ENCODE measurements around the gene PMPCA.

The PMPCA gene

DNA sequence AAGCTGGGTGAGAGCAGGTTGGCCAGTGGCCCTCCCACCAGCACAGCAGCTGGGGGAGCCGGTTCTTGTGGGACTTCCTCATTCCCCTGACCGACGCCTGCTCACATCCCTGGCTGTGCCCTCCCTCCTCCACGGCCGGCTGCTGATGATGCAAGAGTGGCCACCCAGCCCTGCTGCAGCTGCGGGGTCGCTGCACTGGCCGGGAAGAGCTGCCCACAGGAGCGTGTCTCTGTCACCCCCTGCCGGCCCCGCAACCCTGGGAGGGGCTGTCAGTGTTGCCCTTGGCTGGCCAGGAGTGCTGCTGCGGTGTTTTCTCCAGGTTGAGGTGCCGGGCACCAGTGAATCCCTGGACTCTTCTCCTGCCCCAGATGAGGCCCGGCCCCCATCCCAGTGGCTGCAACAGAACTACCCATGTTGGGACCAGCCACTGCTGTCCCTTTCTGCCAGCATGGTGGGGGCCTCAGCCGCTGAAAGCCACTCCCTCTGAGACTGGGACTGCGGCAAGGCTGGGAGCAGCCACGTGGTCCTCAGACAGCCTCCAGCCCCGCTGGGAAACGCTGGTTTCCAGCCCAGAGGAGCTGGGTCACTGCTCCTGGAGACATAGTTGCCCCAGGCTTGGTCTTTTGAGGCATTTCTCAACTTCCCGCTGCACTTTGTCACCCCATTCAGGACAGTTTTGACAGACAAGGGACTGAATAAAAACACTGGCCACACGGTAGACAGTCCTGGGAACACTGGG lies 37.7 kb upstream of the PMPCA start:
- no peaks in the 10 kb centered on the region for H3K4me1 ChIP-seq (ENCODE audit: insufficient read depth, low read length, poor library complexity, severe bottlenecking)
- H3K4me3 ChIP-seq (ENCODE audit: low read length, poor library complexity, severe bottlenecking), result no peak overlapping the region
- no peaks in the 10 kb centered on the region for H3K27me3 ChIP-seq (ENCODE audit: insufficient read depth, low read length, poor library complexity, severe bottlenecking)
- no peaks in the 10 kb centered on the region for H4K20me1 ChIP-seq (ENCODE audit: insufficient read depth, low read length, poor library complexity, severe bottlenecking)
- H3K79me2 ChIP-seq (ENCODE audit: insufficient read depth, low read length), result no peaks in the 10 kb centered on the region
- H3K36me3 ChIP-seq (ENCODE audit: insufficient read depth, low read length), result no peaks in the 10 kb centered on the region
- no peaks in the 10 kb centered on the region for H3K9me3 ChIP-seq (ENCODE audit: insufficient read depth, low read depth, low read length)
- H3K9ac ChIP-seq (ENCODE audit: low read depth, low read length, poor library complexity, severe bottlenecking), result no peak overlapping the region
- no peak overlapping the region for H2AFZ ChIP-seq (ENCODE audit: low read length)
- no peak for TF ChIP-seq EZH2phosphoT487 (IDR thresholded peaks at IDR 0.05; ENCODE audit: borderline replicate concordance)
- TF ChIP-seq, protein P1, sequence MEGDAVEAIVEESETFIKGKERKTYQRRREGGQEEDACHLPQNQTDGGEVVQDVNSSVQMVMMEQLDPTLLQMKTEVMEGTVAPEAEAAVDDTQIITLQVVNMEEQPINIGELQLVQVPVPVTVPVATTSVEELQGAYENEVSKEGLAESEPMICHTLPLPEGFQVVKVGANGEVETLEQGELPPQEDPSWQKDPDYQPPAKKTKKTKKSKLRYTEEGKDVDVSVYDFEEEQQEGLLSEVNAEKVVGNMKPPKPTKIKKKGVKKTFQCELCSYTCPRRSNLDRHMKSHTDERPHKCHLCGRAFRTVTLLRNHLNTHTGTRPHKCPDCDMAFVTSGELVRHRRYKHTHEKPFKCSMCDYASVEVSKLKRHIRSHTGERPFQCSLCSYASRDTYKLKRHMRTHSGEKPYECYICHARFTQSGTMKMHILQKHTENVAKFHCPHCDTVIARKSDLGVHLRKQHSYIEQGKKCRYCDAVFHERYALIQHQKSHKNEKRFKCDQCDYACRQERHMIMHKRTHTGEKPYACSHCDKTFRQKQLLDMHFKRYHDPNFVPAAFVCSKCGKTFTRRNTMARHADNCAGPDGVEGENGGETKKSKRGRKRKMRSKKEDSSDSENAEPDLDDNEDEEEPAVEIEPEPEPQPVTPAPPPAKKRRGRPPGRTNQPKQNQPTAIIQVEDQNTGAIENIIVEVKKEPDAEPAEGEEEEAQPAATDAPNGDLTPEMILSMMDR (conservative IDR thresholded peaks at IDR 0.05; ENCODE audit: low read length), result no peak
- H3K4me2 ChIP-seq (ENCODE audit: low read depth, low read length, poor library complexity, severe bottlenecking), result no peak overlapping the region
- H3F3A ChIP-seq (ENCODE audit: low read depth), result no peaks in the 10 kb centered on the region
- no peaks in the 10 kb centered on the region for H3K9me2 ChIP-seq (replicated peaks; ENCODE audit: low read depth, low read length)

DNA sequence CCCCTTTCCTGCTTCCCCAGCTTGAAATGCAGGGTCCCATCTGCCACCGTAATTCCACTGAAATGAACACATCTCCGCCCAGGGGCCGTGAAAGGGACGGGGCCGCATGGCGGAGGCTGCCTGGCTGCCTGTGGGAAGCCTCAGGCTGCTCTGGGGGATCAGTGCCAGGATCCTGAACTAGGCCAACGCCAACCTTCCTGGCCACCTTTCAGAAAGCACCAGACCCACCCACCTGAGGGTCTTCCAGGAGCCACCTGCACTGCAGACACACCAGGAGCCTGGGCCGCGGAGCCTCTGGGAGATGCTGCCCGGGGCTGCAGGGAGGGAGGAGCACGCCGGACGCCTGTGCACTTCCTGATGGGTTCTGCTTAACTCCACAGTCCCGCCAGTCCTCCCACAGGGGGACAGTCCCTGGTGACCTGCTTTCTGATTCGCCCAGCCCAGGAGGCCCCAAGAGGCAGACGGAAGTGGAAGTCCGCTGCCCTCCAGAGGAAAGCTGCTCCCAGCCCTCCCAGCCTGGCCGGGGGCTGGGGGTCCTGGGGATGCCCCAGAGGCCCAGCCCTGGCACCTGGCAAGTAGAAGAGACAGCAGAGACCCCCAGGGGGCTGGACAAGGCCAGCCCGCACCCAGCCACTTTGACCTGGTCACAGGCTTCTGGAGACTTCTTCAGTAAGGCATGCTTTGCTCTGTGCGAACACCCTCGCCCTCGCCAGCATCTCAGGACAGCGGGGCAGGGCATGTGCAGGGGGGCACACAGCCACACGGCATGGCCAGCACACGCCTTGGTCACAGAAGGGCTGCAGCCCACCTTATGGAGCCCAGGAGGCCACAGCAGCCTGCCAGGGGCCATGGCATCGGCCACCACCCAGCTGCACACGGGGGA lies 36.9 kb upstream of the PMPCA start, which contains the start of gene CARD9:
TSS of gene CARD9 (minus strand) at position 370 of the 883 bp plus-strand sequence. CDS start 1,591 bp downstream, outside the sequence.
- TF ChIP-seq, protein P1 (conservative IDR thresholded peaks at IDR 0.05; ENCODE audit: low read length), result no peak
- no peak for TF ChIP-seq EZH2phosphoT487 (IDR thresholded peaks at IDR 0.05; ENCODE audit: borderline replicate concordance)
- no peak within 1 kb of the TSS for H2AFZ ChIP-seq (ENCODE audit: low read length)
- no peaks in the 10 kb centered on the region for H4K20me1 ChIP-seq (ENCODE audit: insufficient read depth, low read length, poor library complexity, severe bottlenecking)
- no peaks in the 10 kb centered on the region for H3K4me1 ChIP-seq (ENCODE audit: insufficient read depth, low read length, poor library complexity, severe bottlenecking)
- no peak within 1 kb of the TSS for H3K9ac ChIP-seq (ENCODE audit: low read depth, low read length, poor library complexity, severe bottlenecking)
- H3K9me3 ChIP-seq (ENCODE audit: insufficient read depth, low read depth, low read length), result no peaks in the 10 kb centered on the region
- H3F3A ChIP-seq (ENCODE audit: low read depth), result no peaks in the 10 kb centered on the region
- no peak within 1 kb of the TSS for H3K4me3 ChIP-seq (ENCODE audit: low read length, poor library complexity, severe bottlenecking)
- no peaks in the 10 kb centered on the region for H3K36me3 ChIP-seq (ENCODE audit: insufficient read depth, low read length)
- no peaks in the 10 kb centered on the region for H3K9me2 ChIP-seq (replicated peaks; ENCODE audit: low read depth, low read length)
- no peak within 1 kb of the TSS for H3K4me2 ChIP-seq (ENCODE audit: low read depth, low read length, poor library complexity, severe bottlenecking)
- H3K79me2 ChIP-seq (ENCODE audit: insufficient read depth, low read length), result no peaks in the 10 kb centered on the region
- H3K27me3 ChIP-seq (ENCODE audit: insufficient read depth, low read length, poor library complexity, severe bottlenecking), result no peaks in the 10 kb centered on the region

DNA sequence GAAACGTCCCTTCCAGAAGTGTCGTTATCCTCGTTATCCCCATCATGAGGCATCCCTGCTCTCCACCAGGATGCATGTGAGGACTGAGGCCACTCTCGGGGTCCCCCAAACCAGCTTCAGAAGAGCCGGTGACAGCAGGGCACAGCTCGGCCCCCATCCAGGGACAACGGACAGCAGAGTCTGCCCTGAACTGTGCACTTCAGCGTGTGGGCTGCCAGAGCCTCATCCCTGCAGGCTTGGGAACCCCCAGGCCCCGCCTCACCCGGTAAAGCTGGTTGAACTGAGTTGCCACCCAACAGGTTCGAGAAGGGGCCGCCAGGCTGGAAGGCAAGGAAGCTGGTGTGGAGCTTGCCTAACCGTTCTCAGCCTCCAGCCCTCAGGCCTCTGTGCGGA lies 36.3 kb upstream of the PMPCA start:
- H3K4me2 ChIP-seq (ENCODE audit: low read depth, low read length, poor library complexity, severe bottlenecking), result no peak overlapping the region
- H3F3A ChIP-seq (ENCODE audit: low read depth), result no peaks in the 10 kb centered on the region
- H3K27me3 ChIP-seq (ENCODE audit: insufficient read depth, low read length, poor library complexity, severe bottlenecking), result no peaks in the 10 kb centered on the region
- H3K9ac ChIP-seq (ENCODE audit: low read depth, low read length, poor library complexity, severe bottlenecking), result no peak overlapping the region
- no peaks in the 10 kb centered on the region for H3K4me1 ChIP-seq (ENCODE audit: insufficient read depth, low read length, poor library complexity, severe bottlenecking)
- no peak overlapping the region for H2AFZ ChIP-seq (ENCODE audit: low read length)
- H3K36me3 ChIP-seq (ENCODE audit: insufficient read depth, low read length), result no peaks in the 10 kb centered on the region
- no peak overlapping the region for H3K4me3 ChIP-seq (ENCODE audit: low read length, poor library complexity, severe bottlenecking)
- no peaks in the 10 kb centered on the region for H3K9me3 ChIP-seq (ENCODE audit: insufficient read depth, low read depth, low read length)
- TF ChIP-seq EZH2phosphoT487 (IDR thresholded peaks at IDR 0.05; ENCODE audit: borderline replicate concordance), result no peak
- TF ChIP-seq, protein P1 (conservative IDR thresholded peaks at IDR 0.05; ENCODE audit: low read length), result no peak
- no peaks in the 10 kb centered on the region for H4K20me1 ChIP-seq (ENCODE audit: insufficient read depth, low read length, poor library complexity, severe bottlenecking)
- H3K9me2 ChIP-seq (replicated peaks; ENCODE audit: low read depth, low read length), result no peaks in the 10 kb centered on the region
- no peaks in the 10 kb centered on the region for H3K79me2 ChIP-seq (ENCODE audit: insufficient read depth, low read length)

All from Loucy (cell line).